Measurements from ENCODE around the gene TMEM87B.

GRCh38 chr2:112012556-112012955, 42.5 kb upstream of the TMEM87B start:
- peak in 1 of 3 donors; percentile 9 for TF ChIP-seq POLR2AphosphoS5 (IDR thresholded peaks at IDR 0.05)
- TF ChIP-seq CTCF (IDR thresholded peaks at IDR 0.05 in 8 of 11, conservative IDR thresholded peaks at IDR 0.05 in 3 of 11): no peak
